OCI-LY3 (cell line): Measurements from ENCODE around the gene ATP11C.

Experiments
- H2AFZ ChIP-seq: fragments of 200-600, 300-600 bp; shearing (Covaris generic); 2 replicates; pipeline ENCODE4 v1.6.0; 2014; ENCODE audit warnings: antibody characterized with exemption, low read depth, low read length
- H3K27ac ChIP-seq: fragments of 200-600, 300-600 bp; sonication (generic); 2 replicates; pipeline ENCODE4 v1.5.1; 2014; ENCODE audit warnings: mild to moderate bottlenecking, low read length, moderate library complexity, mixed read lengths
- H3K27me3 ChIP-seq: fragments of 200-600, 300-600 bp; sonication (generic); 2 replicates; pipeline ENCODE4 v1.6.1; 2014; ENCODE audit warnings: low read depth, low read length, mixed read lengths
- H3K36me3 ChIP-seq: fragments of 200-600, 300-600 bp; sonication (generic); replicated peaks from 2 replicates; pipeline ENCODE3; 2014; ENCODE audit warnings: low read depth, low read length, mixed read lengths
- H3K4me1 ChIP-seq: fragments of 300-600, 200-600 bp; sonication (generic); 2 replicates; pipeline ENCODE4 v1.6.1; 2014; ENCODE audit warnings: low read length, mixed read lengths
- H3K4me2 ChIP-seq: fragments of 200-600, 300-600 bp; sonication (generic); 2 replicates; pipeline ENCODE4 v1.6.1; 2014; ENCODE audit warnings: low read length, mixed read lengths
- H3K4me3 ChIP-seq: fragments of 300-600, 200-600 bp; sonication (generic); 2 replicates; pipeline ENCODE4 v1.5.1; 2014; ENCODE audit warnings: antibody characterized with exemption, mild to moderate bottlenecking, low read length, moderate library complexity
- H3K79me2 ChIP-seq: fragments of 300-600, 200-600 bp; shearing (Covaris generic); 2 replicates; pipeline ENCODE4 v1.6.1; 2014; ENCODE audit warnings: mild to moderate bottlenecking, low read length, mixed read lengths
- H3K9ac ChIP-seq: fragments of 300-600, 200-600 bp; shearing (Covaris generic); 2 replicates; pipeline ENCODE4 v1.6.0; 2014; ENCODE audit warnings: mild to moderate bottlenecking, low read length, moderate library complexity
- H3K9me3 ChIP-seq: fragments of 200-600, 300-600 bp; shearing (Covaris generic); 2 replicates; pipeline ENCODE4 v1.6.1; 2014; ENCODE audit warnings: low read length, mixed read lengths; ENCODE audit not compliant: insufficient read depth
- H4K20me1 ChIP-seq: fragments of 200-600, 300-600 bp; sonication (generic); 2 replicates; pipeline ENCODE4 v1.6.1; 2016; ENCODE audit warnings: low read length, mixed read lengths; ENCODE audit not compliant: insufficient read depth
- CTCF ChIP-seq: fragments of 200-600, 300-600 bp; sonication (generic); IDR thresholded peaks from 2 replicates; pipeline ENCODE4 v1.5.1; 2014; ENCODE audit warnings: antibody characterized with exemption, low read length, low read depth
- EZH2phosphoT487 ChIP-seq: fragments of 200-600 bp; shearing (Covaris generic); IDR thresholded peaks from 2 replicates; pipeline ENCODE4 v1.6.1; 2018; ENCODE audit warnings: antibody characterized with exemption, mixed run types, low read depth

Gene ATP11C

GRCh38 chrX:139823806-139824205 is 109.0 kb downstream of the ATP11C start:
- Histone ChIP-seq H4K20me1 (no peaks in the 10 kb centered on the region), H2AFZ (no peak overlapping the region), H3K9me3 (no peaks in the 10 kb centered on the region), H3K79me2 (peaks cover 2% of the 10 kb centered on the region; the same call in 1 of the 2 replicates), H3K4me1 (peaks cover 5% of the 10 kb centered on the region; the same call in 1 of the 2 replicates), H3K4me3 (no peak overlapping the region), H3K27me3 (no peaks in the 10 kb centered on the region), H3K9ac (no peak overlapping the region), H3K4me2 (no peak overlapping the region), H3K27ac (no peak overlapping the region), H3K36me3 (no peaks in the 10 kb centered on the region)
- TF ChIP-seq CTCF (no peak), EZH2phosphoT487 (no peak)

- H3K27ac ChIP-seq = no peak overlapping the region
- no peaks in the 10 kb centered on the region for H3K79me2 ChIP-seq
- TF ChIP-seq CTCF (no peak), EZH2phosphoT487 (no peak)
- H3K4me2 ChIP-seq = no peak overlapping the region
- no peaks in the 10 kb centered on the region for H4K20me1 ChIP-seq
- no peak overlapping the region for H3K9ac ChIP-seq
- no peak overlapping the region for H3K4me3 ChIP-seq
- H3K36me3 ChIP-seq = no peaks in the 10 kb centered on the region
- no peak overlapping the region for H2AFZ ChIP-seq
- H3K27me3 ChIP-seq = no peaks in the 10 kb centered on the region
- peaks cover 3% of the 10 kb centered on the region; the same call in 1 of the 2 replicates for H3K4me1 ChIP-seq
- no peaks in the 10 kb centered on the region for H3K9me3 ChIP-seq
These were observed 112.4 kb downstream of the ATP11C start for GRCh38 chrX:139820358-139820984.

DNA sequence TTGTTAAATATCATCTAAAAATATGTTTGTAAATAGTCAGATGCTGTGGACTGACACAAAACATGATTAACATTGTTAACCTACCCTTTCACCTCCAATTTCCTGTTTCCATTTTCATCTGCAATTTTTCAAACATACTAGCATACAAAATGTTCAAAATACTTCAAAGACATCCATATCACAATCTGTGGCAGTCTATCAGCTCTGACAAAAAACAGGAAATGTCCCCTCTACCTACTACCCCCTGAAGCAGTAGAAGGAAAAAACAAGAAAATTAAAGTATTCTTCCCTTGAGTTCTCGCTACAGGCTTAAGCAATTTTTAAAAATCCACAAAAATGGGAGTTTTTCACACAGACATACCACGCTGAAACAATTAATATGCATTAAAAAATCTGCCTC is 116.6 kb downstream of the ATP11C start:
- no peaks in the 10 kb centered on the region for H3K27me3 ChIP-seq

GRCh38 chrX:139815771-139816170 is 117.1 kb downstream of the ATP11C start:
- Histone ChIP-seq H4K20me1 (no peaks in the 10 kb centered on the region), H3K79me2 (no peaks in the 10 kb centered on the region), H2AFZ (no peak overlapping the region), H3K9ac (no peak overlapping the region), H3K4me1 (peaks cover 8% of the 10 kb centered on the region), H3K4me2 (no peak overlapping the region), H3K27ac (no peak overlapping the region), H3K36me3 (peaks cover 3% of the 10 kb centered on the region), H3K4me3 (no peak overlapping the region), H3K9me3 (no peaks in the 10 kb centered on the region), H3K27me3 (no peaks in the 10 kb centered on the region)
- TF ChIP-seq CTCF = no peak
- TF ChIP-seq EZH2phosphoT487 = no peak

More for the DNA sequence above, 116.6 kb downstream of the ATP11C start:
- H3K4me3 ChIP-seq = no peak overlapping the region
- no peak overlapping the region for H3K4me2 ChIP-seq
- H3K79me2 ChIP-seq = no peaks in the 10 kb centered on the region
- H2AFZ ChIP-seq = no peak overlapping the region
- H3K27ac ChIP-seq = no peak overlapping the region
- H3K9me3 ChIP-seq = no peaks in the 10 kb centered on the region
- TF ChIP-seq EZH2phosphoT487 (no peak), CTCF (no peak)
- peaks cover 3% of the 10 kb centered on the region for H3K36me3 ChIP-seq
- no peak overlapping the region for H3K9ac ChIP-seq
- no peaks in the 10 kb centered on the region for H4K20me1 ChIP-seq
- peaks cover 8% of the 10 kb centered on the region for H3K4me1 ChIP-seq
